ENCODE measurements around the gene STK32C.
"Not testable (repeated sequence)": the region's sequence is repeated elsewhere in the genome, so short reads cannot be mapped to it uniquely, and the experiment has no call there.

Gene STK32C

DNA sequence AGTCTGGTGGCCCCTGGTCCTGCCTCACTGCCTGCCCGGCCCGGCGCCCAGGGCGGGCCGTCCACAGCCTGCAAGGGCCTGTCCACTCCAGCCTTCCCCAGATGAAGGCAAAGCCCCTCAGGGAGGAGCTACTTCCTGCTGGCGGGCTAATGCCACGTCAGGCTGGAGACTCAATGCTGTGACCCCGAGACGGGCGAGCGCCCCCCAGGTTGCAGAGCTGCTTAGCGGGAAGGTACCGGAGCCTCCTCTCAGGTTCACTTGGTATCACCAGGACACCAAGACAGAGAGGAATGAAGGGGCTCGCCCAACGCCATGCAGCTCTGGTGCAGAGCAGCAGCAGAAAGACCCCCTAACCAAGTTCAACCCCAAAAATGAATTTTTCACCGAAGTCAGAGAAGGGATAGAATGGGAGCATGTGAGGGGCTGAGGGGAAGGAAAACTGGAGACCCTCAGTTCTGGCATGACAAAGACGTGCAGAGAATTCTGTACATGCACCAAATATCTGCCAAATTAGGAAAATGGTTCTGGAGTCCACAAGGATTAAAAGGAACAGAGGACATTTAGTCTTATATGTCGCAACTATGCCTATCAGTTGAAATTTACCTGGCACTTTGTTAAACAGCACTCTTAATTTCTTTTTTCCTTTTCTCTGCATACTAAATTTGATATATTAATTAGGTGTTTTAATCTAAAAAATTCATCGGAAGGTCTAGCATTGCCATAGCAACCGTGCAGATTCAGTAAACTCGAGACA lies 2.8 kb downstream of the STK32C start:
- no peak for FAIRE-seq

DNA sequence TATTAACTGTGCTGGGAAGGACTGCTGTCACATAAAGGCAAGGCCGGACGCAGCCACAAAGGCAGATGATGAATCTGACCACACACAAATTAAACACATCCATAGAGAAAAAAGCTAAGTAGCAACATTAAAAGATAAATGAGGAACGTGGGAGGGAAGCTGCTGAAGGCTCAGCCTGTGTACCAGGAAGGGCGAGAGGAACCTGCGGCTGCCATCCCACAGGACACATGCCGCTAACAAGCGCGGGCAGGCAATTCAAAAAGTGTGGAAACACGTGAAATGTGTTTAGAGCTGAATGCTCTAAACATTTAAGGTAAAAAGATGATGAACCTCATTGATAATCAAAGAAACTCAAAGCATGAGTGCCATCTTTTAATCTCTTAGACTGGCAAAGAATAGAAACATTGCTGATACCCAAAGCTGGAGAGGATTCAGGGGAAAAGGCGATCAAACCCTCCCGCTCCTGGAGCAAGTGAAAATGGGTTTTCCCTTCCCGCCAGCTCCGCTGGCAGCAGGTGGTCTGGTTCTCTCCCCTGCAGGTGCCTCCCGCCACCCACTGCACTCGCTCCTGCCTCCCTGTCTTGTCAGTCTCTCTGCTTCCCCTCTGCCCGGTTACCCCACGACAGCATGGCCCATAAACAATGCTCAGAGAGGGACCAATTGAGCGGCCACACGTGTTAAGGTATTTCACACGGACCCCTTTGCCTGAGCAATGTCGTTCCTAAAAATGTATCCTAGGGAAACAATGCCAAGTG lies 4.2 kb downstream of the STK32C start:
- FAIRE-seq (no peak), DNase-seq (ENCODE audit: extremely low spot score, insufficient read length, low read depth) (no peak)

More for the DNA sequence above, 2.8 kb downstream of the STK32C start:
- DNase-seq (ENCODE audit: extremely low spot score, insufficient read length, low read depth) = no peak

DNA sequence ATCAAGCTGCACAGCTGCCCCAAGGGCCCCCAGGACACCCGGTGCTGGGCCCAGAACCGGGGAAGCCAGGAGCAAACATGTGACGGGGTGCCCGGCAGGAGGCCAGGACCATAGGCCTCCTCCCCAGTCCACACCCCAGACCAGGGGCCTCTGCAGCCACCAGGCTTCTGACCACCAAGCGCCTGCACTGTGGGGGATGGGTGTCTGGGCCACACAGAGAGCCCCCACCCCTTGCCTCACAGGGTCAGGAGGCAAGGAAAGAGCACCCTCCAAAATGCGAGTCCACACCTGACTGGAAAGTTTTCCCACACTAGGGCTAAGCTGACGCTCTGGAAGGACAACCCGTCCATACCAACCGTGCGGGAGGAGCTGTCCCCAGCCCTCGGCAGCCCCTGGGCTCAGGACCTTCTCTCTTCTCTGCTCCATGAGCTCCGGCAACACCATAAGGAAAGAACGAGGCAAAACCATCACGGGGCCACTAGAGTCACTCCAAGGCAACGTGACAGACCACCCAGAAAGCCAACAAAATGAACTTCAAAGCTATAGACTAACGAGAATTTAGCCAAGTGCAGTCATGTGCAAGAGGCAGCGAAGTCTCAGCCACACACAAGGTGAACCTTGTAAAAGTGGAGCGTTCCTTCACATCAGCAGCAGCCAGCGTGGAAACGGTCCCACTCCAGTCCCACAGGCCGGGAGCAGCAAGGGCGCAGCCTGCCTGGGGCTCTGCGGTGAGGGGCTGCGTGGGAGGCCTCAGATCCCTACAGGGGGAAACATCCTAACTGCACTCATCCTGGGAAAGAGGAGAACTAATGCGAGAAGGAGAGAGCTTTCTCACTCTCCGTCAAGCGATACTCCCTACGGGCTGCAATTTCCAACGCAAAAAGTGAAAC lies 5.1 kb downstream of the STK32C start:
- FAIRE-seq = no peak
- no peak for DNase-seq (ENCODE audit: extremely low spot score, insufficient read length, low read depth)

DNA sequence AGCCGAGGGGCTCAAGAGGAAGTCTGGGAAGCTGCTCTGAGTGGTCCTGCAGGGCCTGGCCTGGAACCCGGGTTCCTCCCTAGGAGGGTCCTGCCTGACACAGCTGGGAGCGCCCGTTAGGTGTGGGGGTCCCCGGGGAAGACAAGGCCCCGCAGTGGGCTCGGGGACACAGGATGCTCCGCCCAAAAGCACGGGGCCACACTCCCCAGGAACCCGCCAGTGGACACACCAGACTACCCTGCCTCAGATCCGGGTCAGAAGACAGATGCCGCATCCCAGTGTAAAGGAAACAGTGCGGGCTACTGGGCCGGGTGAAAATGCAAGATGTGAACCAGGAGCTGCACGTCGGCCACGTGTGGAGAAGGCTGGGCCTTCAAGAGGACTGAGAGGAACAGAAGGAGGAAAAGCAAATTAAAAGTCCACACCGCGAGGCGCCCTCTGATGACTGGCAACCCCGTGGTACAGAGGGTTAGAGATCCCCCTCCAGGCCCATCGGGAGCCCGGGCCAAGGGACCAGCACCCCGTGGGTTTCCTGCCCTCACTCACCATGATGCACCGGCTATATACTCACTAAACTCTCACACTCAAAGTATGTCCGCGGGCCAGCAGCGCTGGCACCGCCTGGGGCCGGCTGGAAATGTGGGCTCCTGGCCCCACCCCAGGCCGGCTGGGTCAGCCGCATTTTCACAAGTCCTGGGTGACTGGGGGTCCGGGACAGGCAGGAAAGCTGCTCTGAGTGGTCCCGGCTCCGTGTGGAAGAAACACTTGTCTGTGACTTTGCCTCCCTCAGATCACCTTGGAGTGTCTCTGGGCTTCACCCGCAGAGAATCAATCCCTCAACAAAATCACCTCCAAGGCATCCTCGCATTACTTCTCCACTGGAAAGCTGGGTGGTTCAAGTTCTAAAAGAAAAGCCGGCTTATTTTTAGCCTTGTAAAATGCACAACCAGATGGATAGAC lies 6.1 kb downstream of the STK32C start:
- no peak for FAIRE-seq

DNA sequence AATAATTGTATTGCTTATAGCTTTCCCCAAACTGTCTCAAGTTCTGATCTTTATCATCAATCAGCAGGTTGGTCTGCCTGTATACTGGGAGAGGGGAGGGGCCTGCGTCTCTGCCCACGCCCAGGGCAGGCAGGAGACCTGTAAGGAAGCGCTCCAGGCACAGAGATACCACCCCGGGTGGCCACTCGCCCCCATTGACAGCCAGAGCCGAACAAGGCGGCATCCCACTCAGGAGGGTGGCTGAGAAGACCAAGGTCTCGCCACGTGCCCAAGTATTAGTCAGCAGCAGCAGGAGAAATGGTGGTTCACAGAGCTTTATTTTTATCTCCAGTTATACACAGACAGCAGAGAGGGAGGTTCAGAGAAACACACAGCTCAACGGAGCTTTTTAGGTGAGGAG lies 7.2 kb downstream of the STK32C start:
- FAIRE-seq (no peak), DNase-seq (ENCODE audit: extremely low spot score, insufficient read length, low read depth) (no peak)

More for the DNA sequence above, 6.1 kb downstream of the STK32C start:
- no peak for DNase-seq (ENCODE audit: extremely low spot score, insufficient read length, low read depth)

DNA sequence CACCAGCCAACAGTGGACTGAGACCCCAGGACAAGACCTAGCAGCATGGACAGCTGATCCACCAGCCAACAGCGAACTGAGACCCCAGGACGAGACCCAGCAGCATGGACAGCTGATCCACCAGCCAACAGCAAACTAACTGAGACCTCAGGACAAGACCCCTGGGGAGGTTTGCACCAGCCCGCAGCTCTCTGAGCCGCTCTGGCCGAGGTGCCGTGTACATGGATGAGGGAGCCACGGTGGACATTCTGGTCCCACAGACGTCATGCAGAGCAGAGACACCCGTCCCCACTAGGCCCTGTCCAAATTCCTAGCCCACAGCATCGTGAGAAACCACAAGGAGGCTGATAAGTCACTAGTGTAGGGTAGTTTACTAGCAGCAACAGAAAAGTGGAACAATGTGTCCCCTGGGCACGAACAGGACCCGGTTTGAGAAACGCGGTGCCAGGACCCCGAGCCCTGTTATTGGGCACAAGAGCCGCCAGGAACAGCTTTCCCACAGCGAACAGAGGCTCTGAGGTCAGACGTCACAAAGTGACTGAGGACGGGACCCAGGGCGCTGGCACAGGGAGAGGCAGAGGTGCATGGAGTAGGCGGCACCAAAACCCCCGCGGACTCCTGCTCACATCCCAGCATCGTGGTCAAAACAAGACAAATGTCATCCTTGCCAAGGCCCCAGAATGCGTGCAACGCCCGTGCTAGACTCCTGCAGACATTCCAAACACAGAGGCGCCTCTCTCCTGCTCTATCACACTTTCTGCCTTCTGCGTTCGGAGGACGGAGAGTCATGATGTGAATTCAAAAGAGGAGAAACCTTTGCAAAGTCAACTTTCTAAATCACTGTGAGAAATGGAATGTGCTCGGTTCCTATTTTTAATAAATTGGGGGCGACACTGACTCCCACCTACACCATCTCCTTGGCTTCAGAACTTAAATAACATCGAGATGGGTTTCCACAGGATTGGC lies 8.1 kb downstream of the STK32C start:
- DNase-seq (ENCODE audit: extremely low spot score, insufficient read length, low read depth) = no peak
- FAIRE-seq = no peak

DNA sequence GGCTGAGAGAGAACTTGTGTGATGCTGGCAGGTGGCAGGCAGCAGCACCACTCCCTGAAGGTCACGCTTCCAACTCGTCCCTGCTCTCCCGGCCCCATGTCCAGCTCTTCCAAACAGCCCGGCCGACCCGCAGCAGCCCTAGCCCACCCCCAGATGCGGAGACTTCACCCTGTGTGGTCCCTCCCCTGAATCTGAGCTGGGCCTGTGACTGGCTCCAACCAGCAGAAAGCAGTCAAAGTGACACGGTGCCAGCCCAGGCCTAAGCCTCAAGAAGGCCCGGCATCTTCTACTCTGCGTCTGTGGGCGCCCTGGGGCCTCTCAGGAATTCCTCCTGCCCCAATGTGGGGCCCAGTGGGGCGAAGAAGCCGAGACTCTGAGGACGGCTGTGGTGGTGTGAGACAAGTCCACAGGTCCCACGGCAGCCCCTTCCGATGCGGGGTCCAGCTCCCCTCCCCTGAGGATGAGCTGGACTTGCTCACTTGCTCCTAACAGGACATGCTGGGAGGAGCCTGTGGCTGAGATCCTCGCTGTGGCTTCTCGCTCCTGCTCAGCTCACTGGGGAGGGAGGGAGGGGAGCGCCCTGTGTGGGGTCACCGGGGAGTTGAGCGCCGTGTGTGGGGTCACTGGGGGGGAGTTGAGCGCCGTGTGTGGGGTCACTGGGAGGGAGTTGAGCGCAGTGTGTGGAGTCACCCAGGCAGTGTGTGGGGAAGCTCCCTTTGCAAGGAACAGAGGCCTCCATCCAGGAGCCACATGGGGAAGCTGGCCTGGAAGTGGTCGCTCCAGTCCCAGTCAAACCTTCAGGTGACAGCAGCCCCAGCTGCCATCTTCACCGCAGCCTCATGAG lies 9.5 kb downstream of the STK32C start:
- FAIRE-seq (no peak), DNase-seq (ENCODE audit: extremely low spot score, insufficient read length, low read depth) (no peak)

DNA sequence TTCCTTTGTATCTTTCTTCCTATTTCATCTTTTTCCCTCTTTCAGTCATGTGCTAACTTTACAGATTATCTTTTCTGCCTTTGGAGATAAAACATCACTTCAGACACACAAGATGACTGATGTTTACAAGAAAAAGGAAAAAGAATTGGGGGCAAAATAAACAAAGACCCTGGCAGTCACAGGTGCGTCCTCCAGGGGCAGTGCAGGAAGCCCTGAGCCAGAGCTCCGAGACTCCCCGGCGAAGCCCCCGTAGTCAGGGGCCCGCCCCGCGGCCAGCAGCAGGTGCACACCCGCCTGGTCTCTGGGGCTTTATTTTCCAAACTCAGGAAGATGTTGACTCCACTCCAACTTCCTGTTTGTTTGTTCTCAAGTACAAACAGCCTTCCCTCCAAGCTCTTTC lies 10.2 kb downstream of the STK32C start:
- FAIRE-seq = no peak
- DNase-seq (ENCODE audit: extremely low spot score, insufficient read length, low read depth) = no peak

DNA sequence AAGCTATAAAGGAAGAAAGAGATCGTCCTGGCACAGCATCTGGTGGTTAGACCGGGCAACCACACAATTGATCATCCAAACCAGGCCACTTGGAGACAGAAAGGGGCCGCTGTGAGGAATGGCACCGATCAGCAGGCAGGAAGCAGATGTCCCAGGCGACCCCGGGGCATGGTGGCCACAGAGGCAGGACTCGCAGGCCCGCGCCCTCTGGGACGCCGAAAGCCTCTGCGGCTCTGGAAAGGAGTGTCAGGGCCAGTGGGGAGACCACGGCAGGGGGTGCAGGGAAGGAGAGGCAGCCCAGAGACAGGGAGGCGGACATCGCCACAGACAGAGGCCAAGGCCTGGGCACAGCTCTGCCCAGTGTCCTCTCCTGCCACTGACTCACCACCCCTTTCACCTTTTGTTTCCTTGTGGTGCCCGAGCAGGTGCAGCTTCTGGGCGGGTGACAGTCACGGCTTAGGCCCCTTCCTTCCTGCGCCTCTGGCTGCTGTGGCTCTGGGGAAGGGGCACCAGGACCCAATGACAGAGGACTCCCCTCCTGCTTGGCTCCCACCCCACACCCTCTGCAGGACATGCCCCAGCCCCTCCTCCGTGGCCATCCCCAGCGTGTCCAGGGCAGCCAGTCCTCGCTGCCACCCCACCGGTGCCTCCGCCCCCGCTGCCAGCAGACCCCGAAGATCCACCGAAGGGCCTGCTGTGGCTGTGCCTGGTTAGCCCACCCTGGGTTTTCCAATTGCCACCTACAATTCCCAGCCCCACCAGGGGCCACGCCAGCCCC lies 10.9 kb downstream of the STK32C start:
- no peak for DNase-seq (ENCODE audit: extremely low spot score, insufficient read length, low read depth)
- FAIRE-seq = no peak

DNA sequence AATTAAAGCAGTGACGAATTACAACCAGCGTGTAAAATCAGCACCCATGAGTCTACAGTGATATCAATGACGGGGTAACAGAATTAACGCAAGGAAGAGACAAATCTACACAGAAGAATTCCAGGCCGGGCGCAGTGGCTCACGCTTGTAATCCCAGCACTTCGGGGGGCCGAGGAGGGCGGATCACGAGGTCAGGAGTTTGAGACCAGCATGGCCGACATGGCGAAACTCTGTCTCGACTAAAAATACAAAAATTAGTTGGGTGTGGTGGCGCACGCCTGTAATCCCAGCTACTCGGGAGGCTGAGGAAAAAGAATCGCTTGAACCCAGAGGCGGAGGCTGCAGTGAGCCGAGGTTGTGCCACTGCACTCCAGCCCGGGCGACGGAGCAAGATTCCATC lies 12.3 kb downstream of the STK32C start:
- FAIRE-seq; DNase-seq (ENCODE audit: extremely low spot score, insufficient read length, low read depth): not testable (repeated sequence)

DNA sequence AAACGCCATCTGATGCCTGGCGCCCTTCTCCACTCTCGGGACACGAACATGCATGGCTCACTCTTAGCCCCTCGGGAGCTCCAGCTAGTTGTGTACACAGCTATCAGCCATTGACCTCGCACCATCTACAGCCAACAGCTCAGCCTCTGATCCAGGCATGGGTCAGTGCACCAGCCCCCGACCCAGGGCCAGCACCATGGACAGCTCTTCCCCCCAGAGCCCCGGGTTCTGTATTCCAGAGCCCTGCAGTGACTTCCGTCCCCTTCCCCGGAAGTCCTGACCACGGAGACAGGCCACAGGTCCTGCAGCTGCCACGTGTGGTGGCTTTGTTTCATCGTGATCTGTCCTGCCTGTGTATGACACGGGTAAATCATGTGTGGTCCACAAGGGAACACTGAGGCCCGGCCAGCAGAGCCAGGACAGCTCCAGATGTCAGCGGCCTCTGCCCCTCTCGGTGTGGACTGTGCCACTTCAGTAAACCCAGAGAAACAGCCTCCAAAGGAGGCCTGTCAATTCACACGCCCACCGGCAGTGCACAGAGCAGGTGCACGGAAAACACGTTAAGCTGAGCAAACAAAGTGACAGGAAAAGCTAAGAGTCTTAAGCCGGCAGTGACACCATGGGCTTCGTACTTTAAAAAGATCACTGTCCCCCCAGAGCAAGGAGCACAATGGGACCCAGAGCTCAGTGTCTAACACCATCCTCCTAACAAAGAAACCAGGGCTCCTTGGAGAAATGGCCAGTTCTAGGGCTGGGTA lies 13.0 kb downstream of the STK32C start:
- FAIRE-seq (no peak), DNase-seq (ENCODE audit: extremely low spot score, insufficient read length, low read depth) (no peak)

DNA sequence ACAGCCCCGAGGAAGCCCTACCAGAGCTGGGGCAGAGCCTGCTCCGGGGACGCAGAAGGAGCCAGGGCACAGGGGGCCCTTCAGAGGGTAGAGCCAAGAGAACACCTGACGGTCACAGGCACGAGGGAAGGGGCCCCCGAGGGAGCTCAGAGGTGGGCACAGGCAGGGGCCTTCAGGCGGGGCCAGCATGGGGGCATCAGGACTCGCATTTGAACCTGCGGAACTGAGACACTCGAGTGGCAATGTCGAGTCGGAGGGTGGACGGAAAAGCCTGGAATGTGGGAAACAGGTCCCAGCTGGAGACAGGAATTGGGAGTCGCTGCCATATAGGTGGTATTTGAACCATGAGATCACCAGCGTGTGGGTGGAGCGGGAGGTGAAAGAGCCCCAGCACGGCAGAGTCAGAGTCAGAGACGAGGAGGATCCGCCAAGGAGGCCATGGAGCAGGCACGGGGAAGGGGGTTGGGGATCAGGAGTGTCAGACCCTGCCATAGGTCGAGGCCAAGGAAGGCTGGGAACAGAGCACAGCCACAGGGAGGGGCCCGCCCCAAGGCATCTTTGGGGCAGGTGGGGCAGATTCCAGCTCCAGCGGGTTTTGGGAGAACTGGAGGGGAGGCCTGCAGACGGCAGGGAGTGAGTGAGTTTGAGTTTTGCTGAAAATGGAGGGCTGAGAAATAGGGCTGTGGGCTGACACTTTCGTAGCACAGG lies 13.8 kb downstream of the STK32C start:
- no peak for DNase-seq (ENCODE audit: extremely low spot score, insufficient read length, low read depth)
- no peak for FAIRE-seq

DNA sequence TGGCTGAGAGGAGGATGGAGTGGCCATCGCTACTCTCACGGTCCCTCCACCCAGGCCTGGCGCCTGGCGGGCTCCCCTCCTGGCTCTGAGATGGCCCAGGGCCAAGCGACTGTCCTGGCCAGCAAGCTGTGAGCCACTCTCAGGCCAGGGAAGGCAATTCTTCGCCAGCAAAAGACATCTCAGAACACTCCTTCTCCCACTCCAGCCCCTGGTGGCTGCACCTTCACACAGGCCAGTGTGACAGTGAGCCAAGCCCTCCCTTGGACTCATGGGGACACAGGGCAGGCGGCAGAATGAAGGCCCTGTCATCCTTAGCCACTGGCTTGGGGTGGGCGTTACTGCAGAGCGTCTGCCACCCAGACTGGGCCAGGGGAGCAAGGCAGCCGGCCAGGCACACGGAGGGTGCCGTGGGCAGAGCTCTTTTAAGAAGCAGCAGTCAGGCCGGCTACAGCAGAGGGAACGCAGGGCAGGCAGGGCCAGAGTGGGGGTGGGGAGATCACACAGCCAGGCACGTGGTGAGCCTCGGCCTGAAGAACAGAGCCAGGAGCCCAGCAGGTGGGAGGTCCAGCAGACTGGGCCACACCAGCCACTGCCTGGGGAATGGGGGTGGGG lies 14.4 kb downstream of the STK32C start:
- DNase-seq (ENCODE audit: extremely low spot score, insufficient read length, low read depth) (no peak), FAIRE-seq (no peak)

DNA sequence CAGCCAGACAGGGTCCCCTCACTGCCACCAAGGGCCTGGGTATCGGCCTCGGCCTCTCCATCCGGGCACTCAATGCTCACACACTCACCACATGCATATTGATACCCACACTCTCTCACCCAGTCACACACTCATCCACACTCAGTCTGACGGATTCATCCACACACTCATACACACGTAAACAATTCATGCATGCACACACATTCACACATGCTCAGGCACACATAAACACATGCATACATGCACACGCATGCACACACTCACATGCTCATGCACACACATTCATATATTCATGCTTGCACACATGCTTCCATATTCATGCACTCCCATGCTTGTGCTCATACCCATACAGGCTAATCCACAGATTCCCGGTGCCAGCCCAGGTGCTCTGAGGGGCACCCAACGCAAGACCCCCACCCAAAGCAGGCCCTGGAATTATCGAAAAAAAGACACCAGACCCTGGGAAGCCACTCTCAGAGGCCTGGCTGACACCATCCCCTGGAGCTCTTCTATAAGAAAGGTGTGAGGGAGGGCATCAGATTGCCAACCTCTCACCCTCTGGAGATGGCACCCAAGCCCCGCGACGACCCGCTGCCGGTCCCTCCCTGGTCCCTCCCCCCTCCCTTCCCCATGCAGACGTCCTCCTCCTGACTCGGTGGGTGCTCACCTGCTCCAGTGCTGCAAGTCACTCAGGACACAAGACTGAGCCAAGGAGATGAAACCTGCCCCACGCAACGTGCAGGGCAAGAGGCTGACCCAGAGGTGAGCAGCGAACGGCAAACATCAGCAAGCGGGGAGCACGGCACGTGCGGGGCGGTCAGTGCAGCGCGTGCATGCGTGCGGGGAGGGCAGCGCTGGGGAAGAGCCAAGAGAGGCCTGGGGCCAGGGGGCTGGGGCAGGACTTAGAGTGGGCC lies 15.2 kb downstream of the STK32C start:
- no peak for FAIRE-seq
- DNase-seq (ENCODE audit: extremely low spot score, insufficient read length, low read depth) = no peak

Measured in GM18507 (cell line).